HCT116 (cell line): ENCODE measurements around the gene GLRA2. TPM values are rescaled to one million over a fixed set of nuclear protein-coding genes. Genes with fewer than 3 reads are reported as not detected.

ENCODE experiments used
- ATAC-seq: fragments of 200-7000 bp; cut with Tn5 transposase; 2 replicates; pipeline ENCODE4 v1.9.1; 2020; ENCODE audit warnings: mild to moderate bottlenecking, moderate library complexity
- BruUV-seq: library from RNA; stranded (reverse); fragments of 400-500 nt; replicated peaks from 2 replicates; lab custom pipeline; 2021; lab: Mats Ljungman, UMichigan
- CTCF ChIA-PET: fragments of 300-600 bp; sonication (Branson Sonifier 250); formaldehyde crosslinking; loops from one replicate; lab custom pipeline; 2021; ENCODE audit warnings: antibody characterized with exemption; lab: Charles Lee
- POLR2A ChIA-PET: fragments of 300-600, 350-600 bp; sonication (Branson Sonifier 250); formaldehyde crosslinking; loops from one replicate; lab custom pipeline; 2021; ENCODE audit warnings: antibody characterized with exemption; lab: Charles Lee
- RAD21 ChIA-PET, 2 experiments: fragments of 300-600 bp; sonication (Branson Sonifier 250); formaldehyde crosslinking; loops; one replicate each; lab custom pipeline; 2023; ENCODE audit warnings: low total read pairs in 2 of 2; ENCODE audit not compliant: uncharacterized antibody in 2 of 2, unreplicated experiment in 2 of 2, low non-redundant PET in 1 of 2; lab: Charles Lee
- DNase-seq: peaks from one replicate; pipeline ENCODE4 v3.0.0-alpha.2; 2010; ENCODE audit warnings: low read depth, low spot score
- H2AFZ ChIP-seq: fragments of 200-600 bp; shearing (Covaris generic), sonication (generic); 2 replicates; pipeline ENCODE4 v1.6.1; 2017; ENCODE audit warnings: low read depth, mixed run types, mixed read lengths, antibody characterized with exemption, low read length; ENCODE audit not compliant: poor library complexity, severe bottlenecking
- H3K27ac ChIP-seq: 2 replicates; pipeline ENCODE4 v1.5.1; 2012; ENCODE audit warnings: low read depth, low read length
- H3K27me3 ChIP-seq: fragments of 200-600 bp; sonication (generic); 2 replicates; pipeline ENCODE4 v1.6.1; 2016; ENCODE audit warnings: mixed run types, low read length, mixed read lengths; ENCODE audit not compliant: insufficient read depth
- H3K36me3 ChIP-seq, 2 experiments: fragments of 200-500 bp in 1 of 2; fragments of 200-600 bp in 1 of 2; sonication (Bioruptor generic) in 1 of 2; sonication (generic) in 1 of 2; 2 replicates each; pipeline versions ENCODE4 v1.5.1 to v1.6.1; 2014 to 2016; ENCODE audit warnings: low read length in 2 of 2, inconsistent platforms in 1 of 2, mixed read lengths in 1 of 2, mixed run types in 1 of 2; ENCODE audit not compliant: insufficient read depth in 2 of 2, control insufficient read depth in 1 of 2
- H3K4me1 ChIP-seq, 2 experiments: fragments of 200-600 bp in 1 of 2; sonication (generic) in 1 of 2; 2 replicates each; pipeline versions ENCODE4 v1.5.1 to v1.6.1; 2012 to 2017; ENCODE audit warnings: low read length in 2 of 2, inconsistent platforms in 1 of 2, mild to moderate bottlenecking in 1 of 2, mixed read lengths in 1 of 2, mixed run types in 1 of 2, moderate library complexity in 1 of 2; ENCODE audit not compliant: insufficient read depth in 2 of 2, control insufficient read depth in 1 of 2
- H3K4me2 ChIP-seq: fragments of 200-600 bp; sonication (generic); 2 replicates; pipeline ENCODE4 v1.6.1; 2017; ENCODE audit warnings: mixed run types, low read length, mixed read lengths
- H3K4me3 ChIP-seq, 2 experiments: fragments of 200-600 bp in 1 of 2; sonication (generic) in 1 of 2; replicated peaks in 1 of 2; 2 replicates each; pipeline ENCODE4 v1.5.1; 2011 to 2016; ENCODE audit warnings: low read length in 2 of 2, control low read depth in 1 of 2, low read depth in 1 of 2, mild to moderate bottlenecking in 1 of 2, mixed read lengths in 1 of 2, mixed run types in 1 of 2
- H3K79me2 ChIP-seq: fragments of 200-600 bp; sonication (generic); 2 replicates; pipeline ENCODE4 v1.6.1; 2017; ENCODE audit warnings: mild to moderate bottlenecking, mixed run types, low read length, moderate library complexity, mixed read lengths; ENCODE audit not compliant: insufficient read depth
- H3K9ac ChIP-seq: fragments of 200-600 bp; sonication (generic); 2 replicates; pipeline ENCODE4 v1.6.1; 2016; ENCODE audit warnings: low read length, mixed read lengths
- H3K9me2 ChIP-seq: fragments of 200-600 bp; sonication (generic), shearing (Covaris generic); 2 replicates; pipeline ENCODE4 v1.6.1; 2017; ENCODE audit warnings: mixed run types, mild to moderate bottlenecking, moderate library complexity; ENCODE audit not compliant: insufficient read depth
- H3K9me3 ChIP-seq, 2 experiments: fragments of 200-500 bp in 1 of 2; fragments of 200-600 bp in 1 of 2; sonication (Bioruptor generic) in 1 of 2; sonication (generic) in 1 of 2; 2 replicates each; pipeline ENCODE4 v1.6.1; 2014 to 2017; ENCODE audit warnings: low read length in 2 of 2, mixed read lengths in 2 of 2, inconsistent platforms in 1 of 2, low read depth in 1 of 2, mild to moderate bottlenecking in 1 of 2, mixed run types in 1 of 2, moderate library complexity in 1 of 2; ENCODE audit not compliant: control insufficient read depth in 1 of 2, insufficient read depth in 1 of 2
- H4K20me1 ChIP-seq: fragments of 200-600 bp; sonication (generic), shearing (Covaris generic); 2 replicates; pipeline ENCODE4 v1.6.1; 2017; ENCODE audit warnings: mixed run types, mild to moderate bottlenecking, moderate library complexity; ENCODE audit not compliant: insufficient read depth
- CBX3 ChIP-seq: IDR thresholded peaks from 2 replicates; pipeline ENCODE4 v1.6.1; 2012; ENCODE audit warnings: low read depth
- CEBPB ChIP-seq: IDR thresholded peaks from 2 replicates; pipeline ENCODE4 v1.6.1; 2012; ENCODE audit warnings: low read depth
- CTCF ChIP-seq, 3 experiments: fragments of 200-600 bp in 1 of 3; sonication (generic) in 1 of 3; IDR thresholded peaks in 2 of 3; conservative IDR thresholded peaks in 1 of 3; 2 replicates each; pipeline ENCODE4 v1.5.1; 2012 to 2017; ENCODE audit warnings: low read depth in 2 of 3, low read length in 2 of 3, antibody characterized with exemption in 1 of 3, borderline replicate concordance in 1 of 3, control low read depth in 1 of 3, mild to moderate bottlenecking in 1 of 3, mixed read lengths in 1 of 3, mixed run types in 1 of 3, moderate library complexity in 1 of 3; ENCODE audit not compliant: insufficient read depth in 1 of 3
- EGR1 ChIP-seq: IDR thresholded peaks from 2 replicates; pipeline ENCODE4 v1.6.1; 2012; ENCODE audit warnings: low read depth
- ELF1 ChIP-seq: IDR thresholded peaks from 2 replicates; pipeline ENCODE4 v1.6.1; 2012; ENCODE audit warnings: low read depth, borderline replicate concordance
- EZH2 ChIP-seq: fragments of 200-600 bp; sonication (generic); IDR thresholded peaks from 2 replicates; pipeline ENCODE4 v1.6.1; 2017; ENCODE audit warnings: antibody characterized with exemption, mixed run types
- EZH2phosphoT487 ChIP-seq: fragments of 200-600 bp; IDR thresholded peaks from 2 replicates; pipeline ENCODE4 v1.6.1; 2018; ENCODE audit warnings: antibody characterized with exemption, borderline replicate concordance
- FOSL1 ChIP-seq: IDR thresholded peaks from 2 replicates; pipeline ENCODE4 v1.6.1; 2012; ENCODE audit warnings: low read depth
- JUND ChIP-seq: IDR thresholded peaks from 2 replicates; pipeline ENCODE4 v1.6.1; 2012
- POLR2A ChIP-seq: IDR thresholded peaks from 2 replicates; pipeline ENCODE4 v1.7.0; 2011; ENCODE audit warnings: borderline replicate concordance; ENCODE audit not compliant: insufficient read depth, insufficient read length; ENCODE audit errors: extremely low read depth
- POLR2AphosphoS5 ChIP-seq: IDR thresholded peaks from 2 replicates; pipeline ENCODE4 v1.6.1; 2011; ENCODE audit warnings: mild to moderate bottlenecking, low read depth, low read length, moderate library complexity
- RAD21 ChIP-seq: IDR thresholded peaks from 2 replicates; pipeline ENCODE4 v1.6.1; 2012; ENCODE audit warnings: low read depth, mild to moderate bottlenecking
- SIN3A ChIP-seq: IDR thresholded peaks from 2 replicates; pipeline ENCODE4 v1.6.1; 2012; ENCODE audit warnings: low read depth
- SP1 ChIP-seq: IDR thresholded peaks from 2 replicates; pipeline ENCODE4 v1.6.1; 2012; ENCODE audit warnings: low read depth
- SRF ChIP-seq: IDR thresholded peaks from 2 replicates; pipeline ENCODE4 v1.6.1; 2012; ENCODE audit warnings: low read depth
- TCF7L2 ChIP-seq: IDR thresholded peaks from 2 replicates; pipeline ENCODE4 v1.7.0; 2011; ENCODE audit warnings: borderline replicate concordance, inconsistent platforms; ENCODE audit not compliant: insufficient read depth, insufficient read length; ENCODE audit errors: extremely low read depth
- YY1 ChIP-seq: IDR thresholded peaks from 2 replicates; pipeline ENCODE4 v1.6.1; 2011; ENCODE audit warnings: low read length, low read depth, moderate library complexity, mild to moderate bottlenecking; ENCODE audit not compliant: insufficient replicate concordance; ENCODE audit errors: extremely low read depth
- ZBTB33 ChIP-seq: IDR thresholded peaks from 2 replicates; pipeline ENCODE4 v1.6.1; 2011; ENCODE audit warnings: mild to moderate bottlenecking, low read length, moderate library complexity; ENCODE audit not compliant: insufficient replicate concordance; ENCODE audit errors: extremely low read depth
- ZNF274 ChIP-seq: fragments of 200-500 bp; sonication (Bioruptor generic); IDR thresholded peaks from 2 replicates; pipeline ENCODE4 v1.6.1; 2014; ENCODE audit warnings: mild to moderate bottlenecking, low read depth, low read length, inconsistent platforms
- intact Hi-C: fragments of 100-400 bp; cut with micrococcal nuclease; formaldehyde crosslinking; loops from 2 replicates; pipeline ENCODE4 v1.10.0; 2022
- total RNA-seq: library from RNA; stranded (reverse); gene quantifications from one replicate; pipeline ENCODE4 v1.2.1, GENCODE V29; 2021; ENCODE audit not compliant: unreplicated experiment
- TF ChIP-seq, protein P1 (sequence below): IDR thresholded peaks from 2 replicates; pipeline ENCODE4 v1.6.1; 2012

The GLRA2 gene
- total RNA-seq, 1 experiment from 2014 or later: not detected

- Histone ChIP-seq H3K4me3 (no peak overlapping the region), H3K36me3 (no peaks in the 10 kb centered on the region), H3K4me2 (no peak overlapping the region), H3K27me3 (no peaks in the 10 kb centered on the region), H3K9ac (no peak overlapping the region), H2AFZ (no peak overlapping the region), H3K9me3 (no peaks in the 10 kb centered on the region), H3K4me1 (no peaks in the 10 kb centered on the region), H3K79me2 (no peaks in the 10 kb centered on the region), H3K27ac (no peak overlapping the region), H3K9me2 (no peaks in the 10 kb centered on the region), H4K20me1 (no peaks in the 10 kb centered on the region)
- CTCF ChIA-PET: no interaction called here
- no TSS peak for BruUV-seq
- no peak for TF ChIP-seq JUND
- TF ChIP-seq FOSL1: no peak
- TF ChIP-seq ELF1: no peak
- TF ChIP-seq SP1: no peak
- no peak for TF ChIP-seq SRF
- TF ChIP-seq ZBTB33: no peak
- no peak for TF ChIP-seq POLR2AphosphoS5
- no peak for TF ChIP-seq ZNF274
- no peak for TF ChIP-seq EZH2
- no peak for TF ChIP-seq YY1
- no peak for TF ChIP-seq EGR1
- no peak for TF ChIP-seq CTCF (IDR thresholded peaks at IDR 0.05 in 2 of 3, conservative IDR thresholded peaks at IDR 0.05 in 1 of 3; ENCODE audit: borderline replicate concordance in 1 of 3, insufficient read depth in 1 of 3, low read depth in 2 of 3, low read length in 2 of 3)
- TF ChIP-seq RAD21: no peak
- TF ChIP-seq TCF7L2: no peak
- no peak for TF ChIP-seq EZH2phosphoT487
- TF ChIP-seq POLR2A: no peak
- TF ChIP-seq SIN3A: no peak
- TF ChIP-seq, protein P1, sequence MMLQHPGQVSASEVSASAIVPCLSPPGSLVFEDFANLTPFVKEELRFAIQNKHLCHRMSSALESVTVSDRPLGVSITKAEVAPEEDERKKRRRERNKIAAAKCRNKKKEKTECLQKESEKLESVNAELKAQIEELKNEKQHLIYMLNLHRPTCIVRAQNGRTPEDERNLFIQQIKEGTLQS: no peak
- TF ChIP-seq CBX3: no peak
- TF ChIP-seq CEBPB: no peak
- intact Hi-C loops: no loop called here
- POLR2A ChIA-PET: no interaction called here
- RAD21 ChIA-PET: no interaction called here
- DNase-seq (no peak), ATAC-seq (no peak)
Measured at GRCh38 chrX:14491689-14492088, 37.6 kb upstream of the GLRA2 start.
